GM12873 (cell line): Measurements from ENCODE around the gene SUCLG2.

Experiments used
- TF ChIP-seq, protein P1 (sequence below): IDR thresholded peaks from 2 replicates; pipeline ENCODE4 v1.5.1; 2012; ENCODE audit warnings: low read depth, mild to moderate bottlenecking, moderate library complexity, low read length, control low read depth; ENCODE audit not compliant: insufficient read depth; ENCODE audit errors: missing control alignments

The SUCLG2 gene

GRCh38 chr3:67361770-67362169 lies 292.6 kb downstream of the SUCLG2 start:
- TF ChIP-seq, protein P1, sequence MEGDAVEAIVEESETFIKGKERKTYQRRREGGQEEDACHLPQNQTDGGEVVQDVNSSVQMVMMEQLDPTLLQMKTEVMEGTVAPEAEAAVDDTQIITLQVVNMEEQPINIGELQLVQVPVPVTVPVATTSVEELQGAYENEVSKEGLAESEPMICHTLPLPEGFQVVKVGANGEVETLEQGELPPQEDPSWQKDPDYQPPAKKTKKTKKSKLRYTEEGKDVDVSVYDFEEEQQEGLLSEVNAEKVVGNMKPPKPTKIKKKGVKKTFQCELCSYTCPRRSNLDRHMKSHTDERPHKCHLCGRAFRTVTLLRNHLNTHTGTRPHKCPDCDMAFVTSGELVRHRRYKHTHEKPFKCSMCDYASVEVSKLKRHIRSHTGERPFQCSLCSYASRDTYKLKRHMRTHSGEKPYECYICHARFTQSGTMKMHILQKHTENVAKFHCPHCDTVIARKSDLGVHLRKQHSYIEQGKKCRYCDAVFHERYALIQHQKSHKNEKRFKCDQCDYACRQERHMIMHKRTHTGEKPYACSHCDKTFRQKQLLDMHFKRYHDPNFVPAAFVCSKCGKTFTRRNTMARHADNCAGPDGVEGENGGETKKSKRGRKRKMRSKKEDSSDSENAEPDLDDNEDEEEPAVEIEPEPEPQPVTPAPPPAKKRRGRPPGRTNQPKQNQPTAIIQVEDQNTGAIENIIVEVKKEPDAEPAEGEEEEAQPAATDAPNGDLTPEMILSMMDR, result no peak

DNA sequence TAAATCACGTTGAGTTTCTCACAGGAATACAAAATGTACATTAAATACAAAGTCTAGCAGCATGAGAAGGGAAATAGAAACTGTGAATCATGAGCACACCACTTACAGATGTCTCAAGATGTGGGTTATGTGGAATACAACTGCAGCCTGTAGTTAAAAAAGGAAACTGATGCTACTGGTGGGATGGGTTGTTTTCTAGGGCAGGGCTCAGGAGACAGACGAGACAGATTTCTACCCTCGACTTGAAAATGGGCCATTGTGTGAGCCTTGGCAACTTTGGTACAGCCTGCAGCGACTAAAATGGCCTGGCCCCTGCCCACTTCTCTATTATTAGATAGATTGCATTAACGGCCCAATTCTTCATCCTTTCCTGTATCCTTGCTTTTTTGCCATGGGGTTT lies 293.1 kb downstream of the SUCLG2 start:
- TF ChIP-seq, protein P1, result no peak

GRCh38 chr3:67357610-67358458 lies 296.6 kb downstream of the SUCLG2 start:
- TF ChIP-seq, protein P1, result peak; percentile 71

DNA sequence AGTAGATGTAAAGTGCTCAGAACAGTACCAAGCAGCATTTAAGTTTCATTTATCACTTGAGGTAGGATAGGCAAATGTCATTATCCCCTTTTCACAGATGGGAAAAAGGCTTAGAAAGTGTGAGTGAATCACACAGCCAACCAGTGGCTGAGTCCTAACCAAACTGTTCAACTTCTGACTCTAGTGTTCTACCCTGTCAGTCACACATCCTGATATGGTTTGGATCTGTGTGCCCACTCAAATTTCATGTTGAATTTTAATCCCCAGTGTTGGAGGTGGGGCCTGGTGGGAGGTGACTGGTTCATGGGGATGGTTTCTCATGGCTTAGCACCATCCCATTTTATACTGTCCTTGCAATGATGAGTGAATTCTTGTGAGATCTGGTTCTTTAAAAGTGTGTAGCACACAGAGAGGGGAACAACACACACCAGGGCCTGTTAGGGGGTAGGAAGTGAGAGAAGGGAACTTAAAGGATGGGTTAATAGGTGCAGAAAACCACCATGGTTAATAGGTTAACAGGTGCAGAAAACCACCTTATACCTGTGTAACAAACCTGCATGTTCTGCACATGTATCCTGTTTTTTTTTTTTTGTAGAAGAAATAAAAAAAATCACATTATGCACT lies 304.7 kb downstream of the SUCLG2 start:
- TF ChIP-seq, protein P1, result no peak

GRCh38 chr3:67346081-67346480 lies 308.3 kb downstream of the SUCLG2 start:
- TF ChIP-seq, protein P1, result no peak

DNA sequence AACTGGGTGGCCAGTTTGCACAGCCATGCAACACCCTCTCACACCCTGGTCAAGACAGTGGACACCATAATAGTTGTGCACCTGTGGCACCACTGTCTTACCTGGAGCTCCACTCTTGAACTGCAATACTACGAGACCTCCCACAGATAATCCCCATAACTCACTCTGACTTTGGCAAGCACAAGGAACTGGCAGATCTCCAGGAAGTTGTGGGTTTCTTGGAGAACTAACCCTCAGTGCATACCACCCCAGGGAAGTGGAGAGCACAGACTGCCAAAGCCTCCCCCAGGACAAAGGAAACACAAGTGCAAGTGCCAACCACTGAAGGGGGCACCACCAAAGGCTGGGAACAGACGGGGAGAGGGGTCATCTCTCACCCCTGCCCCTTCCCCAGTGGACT lies 318.6 kb downstream of the SUCLG2 start:
- TF ChIP-seq, protein P1, result no peak

GRCh38 chr3:67334588-67334987 lies 319.8 kb downstream of the SUCLG2 start:
- TF ChIP-seq, protein P1, result no peak
